SK-N-SH (cell line): ENCODE measurements around the gene SETD1B. TPM values are rescaled to one million over a fixed set of nuclear protein-coding genes. Genes with fewer than 3 reads are reported as not detected.
A peak's percentile ranks its signal among the peaks of the same experiment; 100 is the strongest.

Experiments used
- CTCF ChIA-PET: fragments of 300-600, 350-600 bp; formaldehyde crosslinking; extraction: SDS; loops from one replicate; lab custom pipeline; 2021; lab: Yijun Ruan, JAX
- POLR2A ChIA-PET: fragments of 350-600 bp; sonication (Branson Sonifier 250); formaldehyde crosslinking; extraction: SDS; loops from one replicate; lab custom pipeline; 2020; ENCODE audit warnings: antibody characterized with exemption, inconsistent platforms; lab: Yijun Ruan, JAX
- DNase-seq: peaks from one replicate; pipeline ENCODE4 v3.0.0; 2012
- H2AFZ ChIP-seq: fragments of 200-600 bp; sonication (generic); 2 replicates; pipeline ENCODE4 v1.8.1; 2016; ENCODE audit warnings: antibody characterized with exemption, mild to moderate bottlenecking, low read depth
- H3F3A ChIP-seq: fragments of 200-600 bp; sonication (generic); replicated peaks from 2 replicates; pipeline ENCODE3; 2016; ENCODE audit warnings: antibody characterized with exemption, mild to moderate bottlenecking; ENCODE audit not compliant: insufficient read depth
- H3K27ac ChIP-seq, 2 experiments: fragments of 200-500 bp in 1 of 2; fragments of 200-600 bp in 1 of 2; sonication (Bioruptor generic) in 1 of 2; sonication (generic), shearing (Covaris generic) in 1 of 2; 2 replicates each; pipeline versions ENCODE4 v1.5.1 to v1.6.1; 2014 to 2016; ENCODE audit warnings: low read depth in 2 of 2, inconsistent platforms in 1 of 2, low read length in 1 of 2, mild to moderate bottlenecking in 1 of 2, mixed read lengths in 1 of 2
- H3K27me3 ChIP-seq: fragments of 200-600 bp; sonication (generic), shearing (Covaris generic); 2 replicates; pipeline ENCODE4 v1.6.1; 2016; ENCODE audit warnings: mixed run types; ENCODE audit not compliant: insufficient read depth
- H3K36me3 ChIP-seq, 2 experiments: fragments of 200-500 bp in 1 of 2; fragments of 200-600 bp in 1 of 2; sonication (Bioruptor generic) in 1 of 2; sonication (generic) in 1 of 2; replicated peaks in 1 of 2; 2 replicates each; pipeline versions ENCODE3 to v1.5.1; 2014 to 2016; ENCODE audit warnings: low read length in 1 of 2, mild to moderate bottlenecking in 1 of 2; ENCODE audit not compliant: insufficient read depth in 2 of 2, control insufficient read depth in 1 of 2
- H3K4me1 ChIP-seq, 2 experiments: fragments of 200-500 bp in 1 of 2; fragments of 200-600 bp in 1 of 2; sonication (Bioruptor generic) in 1 of 2; sonication (generic), shearing (Covaris generic) in 1 of 2; 2 replicates each; pipeline versions ENCODE4 v1.5.1 to v1.6.1; 2014 to 2016; ENCODE audit warnings: low read depth in 1 of 2, low read length in 1 of 2, mixed run types in 1 of 2; ENCODE audit not compliant: insufficient read depth in 2 of 2, control insufficient read depth in 1 of 2
- H3K4me2 ChIP-seq: fragments of 200-600 bp; sonication (generic), shearing (Covaris generic); 2 replicates; pipeline ENCODE4 v1.6.1; 2017; ENCODE audit warnings: mixed run types
- H3K4me3 ChIP-seq, 2 experiments: fragments of 200-500 bp in 1 of 2; fragments of 200-600 bp in 1 of 2; sonication (Bioruptor generic) in 1 of 2; sonication (generic), shearing (Covaris generic) in 1 of 2; 2 replicates each; pipeline versions ENCODE4 v1.5.1 to v1.8.1; 2014 to 2016; ENCODE audit warnings: low read depth in 2 of 2, inconsistent platforms in 1 of 2, low read length in 1 of 2, mild to moderate bottlenecking in 1 of 2, mixed read lengths in 1 of 2, moderate library complexity in 1 of 2
- H3K79me2 ChIP-seq: fragments of 200-600 bp; sonication (generic); 2 replicates; pipeline ENCODE4 v1.8.1; 2017; ENCODE audit warnings: mild to moderate bottlenecking; ENCODE audit not compliant: insufficient read depth
- H3K9ac ChIP-seq: fragments of 200-600 bp; sonication (generic); 2 replicates; pipeline ENCODE4 v1.6.1; 2017; ENCODE audit warnings: mixed run types
- H3K9me2 ChIP-seq: fragments of 200-600 bp; sonication (generic); 2 replicates; pipeline ENCODE4 v1.6.1; 2017; ENCODE audit warnings: mixed run types
- H3K9me3 ChIP-seq: fragments of 200-600 bp; sonication (generic); 2 replicates; pipeline ENCODE4 v1.6.1; 2017; ENCODE audit warnings: mixed run types, mild to moderate bottlenecking, moderate library complexity
- H4K20me1 ChIP-seq: fragments of 200-600 bp; sonication (generic); 2 replicates; pipeline ENCODE4 v1.6.1; 2017; ENCODE audit warnings: mild to moderate bottlenecking, mixed run types; ENCODE audit not compliant: insufficient read depth
- ELF1 ChIP-seq: IDR thresholded peaks from 2 replicates; pipeline ENCODE4 v1.4.0; 2012
- EP300 ChIP-seq, 2 experiments: IDR thresholded peaks; 2 replicates each; pipeline versions ENCODE4 v1.4.0 to v1.6.1; 2012; ENCODE audit warnings: borderline replicate concordance in 1 of 2, low read depth in 1 of 2, low read length in 1 of 2
- EZH2phosphoT487 ChIP-seq: fragments of 200-600 bp; sonication (generic); IDR thresholded peaks from 2 replicates; pipeline ENCODE4 v1.6.1; 2017; ENCODE audit warnings: low read depth, mixed run types, mild to moderate bottlenecking, antibody characterized with exemption, moderate library complexity, borderline replicate concordance
- GATA2 ChIP-seq: sonication (generic); formaldehyde crosslinking; IDR thresholded peaks from 2 replicates; pipeline ENCODE4 v1.5.0; 2020; ENCODE audit warnings: mild to moderate bottlenecking, missing genetic modification reagents
- MEF2A ChIP-seq: IDR thresholded peaks from 2 replicates; pipeline ENCODE4 v1.4.0; 2012; ENCODE audit warnings: low read depth, borderline replicate concordance
- NFIC ChIP-seq: IDR thresholded peaks from 2 replicates; pipeline ENCODE4 v1.4.0; 2012; ENCODE audit warnings: borderline replicate concordance
- POLR2AphosphoS5 ChIP-seq: IDR thresholded peaks from 2 replicates; pipeline ENCODE4 v1.6.1; 2012; ENCODE audit warnings: low read depth, low read length
- RAD21 ChIP-seq: IDR thresholded peaks from 2 replicates; pipeline ENCODE4 v1.6.1; 2012; ENCODE audit warnings: mild to moderate bottlenecking, low read length
- RCOR1 ChIP-seq: fragments of 150-350 bp; IDR thresholded peaks from 2 replicates; pipeline ENCODE4 v1.6.1; 2017; ENCODE audit warnings: antibody characterized with exemption, low read length
- RXRA ChIP-seq: IDR thresholded peaks from 2 replicates; pipeline ENCODE4 v1.4.0; 2012; ENCODE audit warnings: low read depth, mild to moderate bottlenecking, borderline replicate concordance
- SMC3 ChIP-seq: IDR thresholded peaks from 2 replicates; pipeline ENCODE4 v1.6.1; 2012; ENCODE audit warnings: low read depth, low read length, improper control_type of control experiment
- TAF1 ChIP-seq: IDR thresholded peaks from 2 replicates; pipeline ENCODE4 v1.6.1; 2012; ENCODE audit warnings: low read depth, mild to moderate bottlenecking, low read length, moderate library complexity, borderline replicate concordance
- TCF12 ChIP-seq: IDR thresholded peaks from 2 replicates; pipeline ENCODE4 v1.4.0; 2012
- TEAD4 ChIP-seq: IDR thresholded peaks from 2 replicates; pipeline ENCODE4 v1.4.0; 2012; ENCODE audit warnings: mild to moderate bottlenecking, borderline replicate concordance; ENCODE audit not compliant: insufficient read depth
- YY1 ChIP-seq: IDR thresholded peaks from 2 replicates; pipeline ENCODE4 v1.4.0; 2012; ENCODE audit warnings: low read depth, mild to moderate bottlenecking
- ZBTB33 ChIP-seq: IDR thresholded peaks from 2 replicates; pipeline ENCODE4 v1.4.0; 2012; ENCODE audit warnings: low read depth, borderline replicate concordance
- WGBS: methylation state at CpG from one replicate; pipeline ENCODE4 v1.1.6; 2017; ENCODE audit warnings: low lambda C conversion rate; 5-methylcytosine and 5-hydroxymethylcytosine counted together
- polyA plus RNA-seq, 3 experiments: library from polyadenylated mRNA; depleted of rRNA; stranded (reverse); fragments of >200 nt; gene quantifications; 2 replicates each; pipeline ENCODE4 v1.2.3, GENCODE V29; 2012
- TF ChIP-seq, protein P1 (sequence below): IDR thresholded peaks from 2 replicates; pipeline ENCODE4 v1.4.0; 2012; ENCODE audit warnings: low read depth, borderline replicate concordance
- TF ChIP-seq, protein P2 (sequence below): IDR thresholded peaks from 2 replicates; pipeline ENCODE4 v1.4.0; 2012; ENCODE audit warnings: low read depth

The SETD1B gene
- polyA plus RNA-seq, 1 of the 3 experiments (the other 2 are of a cell fraction), result 2.0 TPM

- Histone ChIP-seq H3K79me2 (peaks cover 27% of the 10 kb centered on the region), H3K9me2 (no peaks in the 10 kb centered on the region), H3K36me3 (peaks cover 3 to 5% of the 10 kb centered on the region in 2 experiments), H3K9ac (no peak overlapping the region), H3K27ac (peak overlapping the region in 1 of 2 experiments; percentile 50; a peak in 1 of 4 replicates), H3K4me1 (peaks cover 26 to 50% of the 10 kb centered on the region in 2 experiments), H3F3A (peaks cover 27% of the 10 kb centered on the region), H3K9me3 (no peaks in the 10 kb centered on the region), H3K4me3 (peak overlapping the region; percentile 54 to 61; a peak in 2 of 4 replicates), H4K20me1 (no peaks in the 10 kb centered on the region), H3K27me3 (no peaks in the 10 kb centered on the region), H2AFZ (no peak overlapping the region), H3K4me2 (peak overlapping the region; percentile 94; the same call in 1 of the 2 replicates)
- DNase-seq, result no peak
- POLR2A ChIA-PET, result interaction anchor here (1.6 to 7.0 kb wide), 4 partner anchors 14 to 88 kb away, joined by 5 to 79 read pairs (median 14); no protein-coding TSS in a partner anchor
- TF ChIP-seq TCF12, result no peak
- TF ChIP-seq, protein P1, sequence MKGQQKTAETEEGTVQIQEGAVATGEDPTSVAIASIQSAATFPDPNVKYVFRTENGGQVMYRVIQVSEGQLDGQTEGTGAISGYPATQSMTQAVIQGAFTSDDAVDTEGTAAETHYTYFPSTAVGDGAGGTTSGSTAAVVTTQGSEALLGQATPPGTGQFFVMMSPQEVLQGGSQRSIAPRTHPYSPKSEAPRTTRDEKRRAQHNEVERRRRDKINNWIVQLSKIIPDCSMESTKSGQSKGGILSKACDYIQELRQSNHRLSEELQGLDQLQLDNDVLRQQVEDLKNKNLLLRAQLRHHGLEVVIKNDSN, result no peak
- TF ChIP-seq EZH2phosphoT487, result no peak
- TF ChIP-seq MEF2A, result no peak
- TF ChIP-seq RXRA, result no peak
- TF ChIP-seq RCOR1, result no peak
- TF ChIP-seq TAF1, result no peak
- TF ChIP-seq EP300 (IDR thresholded peaks at IDR 0.05; ENCODE audit: borderline replicate concordance in 1 of 2, low read depth in 1 of 2, low read length in 1 of 2), result no peak
- no peak for TF ChIP-seq GATA2 (CRISPR knock-in tag)
- TF ChIP-seq, protein P2, sequence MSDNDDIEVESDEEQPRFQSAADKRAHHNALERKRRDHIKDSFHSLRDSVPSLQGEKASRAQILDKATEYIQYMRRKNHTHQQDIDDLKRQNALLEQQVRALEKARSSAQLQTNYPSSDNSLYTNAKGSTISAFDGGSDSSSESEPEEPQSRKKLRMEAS, result no peak
- no peak for TF ChIP-seq YY1
- no peak for TF ChIP-seq TEAD4
- 82% methylated on average over 16 of the region's 48 CpGs for WGBS
- CTCF ChIA-PET, result interaction anchor here (0.8 to 16.0 kb wide), 24 partner anchors 17 to 398 kb away, joined by 3 to 675 read pairs (median 28); partner anchors contain the start of genes PSMD9, SETD1B and TMEM120B
Observed at GRCh38 chr12:121792607-121793439, 11.0 kb upstream of the SETD1B start.

DNA sequence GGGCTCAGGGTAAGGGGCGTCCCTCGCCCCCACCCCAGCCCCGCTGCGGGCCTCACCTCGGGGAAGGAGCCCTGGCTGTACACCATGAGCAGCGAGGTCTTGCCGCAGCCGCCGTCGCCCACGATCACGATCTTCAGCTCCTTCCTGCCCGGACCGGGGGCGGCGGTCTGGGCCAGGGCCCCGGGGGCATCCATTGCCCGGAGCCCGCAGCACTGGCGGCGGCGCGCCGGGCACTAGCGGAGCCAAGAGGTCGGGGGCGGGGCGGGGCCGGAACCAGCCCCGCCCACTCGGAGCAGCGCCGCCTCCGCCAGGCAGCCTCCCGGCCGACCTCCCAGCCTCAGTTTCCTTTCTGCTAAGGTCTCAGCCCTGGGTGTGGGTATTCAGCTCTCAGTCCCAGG lies 10.4 kb upstream of the SETD1B start, which contains the start of gene RHOF:
Gene RHOF (minus strand): TSS at position 249 of the 398 bp plus-strand sequence. CDS start 55 bp downstream, at position 194.
- Histone ChIP-seq H3K9ac (peak within 1 kb of the TSS; percentile 48; the same call in 1 of the 2 replicates), H3K4me1 (peaks cover 32 to 57% of the 10 kb centered on the region in 2 experiments), H3K9me2 (no peaks in the 10 kb centered on the region), H3K9me3 (no peaks in the 10 kb centered on the region), H3K36me3 (peaks cover 4 to 7% of the 10 kb centered on the region in 2 experiments), H3K27me3 (no peaks in the 10 kb centered on the region), H3K4me2 (peak within 1 kb of the TSS; percentile 94), H3F3A (peaks cover 33% of the 10 kb centered on the region), H3K27ac (peak within 1 kb of the TSS; percentile 82 to 99), H4K20me1 (no peaks in the 10 kb centered on the region), H2AFZ (peak within 1 kb of the TSS; percentile 73), H3K79me2 (peaks cover 33% of the 10 kb centered on the region), H3K4me3 (peak within 1 kb of the TSS; percentile 54 to 61)
- DNase-seq, result peak; percentile 83
- CTCF ChIA-PET, result interaction anchor here (0.6 to 16.0 kb wide), 51 partner anchors 16 to 754 kb away, joined by 3 to 675 read pairs (median 6); partner anchors contain the start of genes OASL, PSMD9, SETD1B and TMEM120B
- no CpG with 5 or more reads among the region's 36 CpGs for WGBS
- POLR2A ChIA-PET, result interaction anchor here (1.6 to 7.0 kb wide), 7 partner anchors 10 to 95 kb away, joined by 5 to 79 read pairs (median 10); partner anchors contain the start of genes PSMD9, SETD1B and TMEM120B
- TF ChIP-seq NFIC (no peak), RAD21 (no peak), POLR2AphosphoS5 (no peak), EP300 (IDR thresholded peaks at IDR 0.05; ENCODE audit: borderline replicate concordance in 1 of 2, low read depth in 1 of 2, low read length in 1 of 2) (no peak), ELF1 (no peak), YY1 (no peak), SMC3 (no peak), TCF12 (no peak), TEAD4 (no peak), ZBTB33 (no peak)
- TF ChIP-seq, protein P1, result no peak
